DMS79 (cell line): Measurements from ENCODE around the gene THAP2.
"Not testable (repeated sequence)": the region's sequence is repeated elsewhere in the genome, so short reads cannot be mapped to it uniquely, and the experiment has no call there.

Experiments
- DNase-seq: peaks from one replicate; lab custom pipeline; 2025; lab: John Stamatoyannopoulos, UW

The THAP2 gene

DNA sequence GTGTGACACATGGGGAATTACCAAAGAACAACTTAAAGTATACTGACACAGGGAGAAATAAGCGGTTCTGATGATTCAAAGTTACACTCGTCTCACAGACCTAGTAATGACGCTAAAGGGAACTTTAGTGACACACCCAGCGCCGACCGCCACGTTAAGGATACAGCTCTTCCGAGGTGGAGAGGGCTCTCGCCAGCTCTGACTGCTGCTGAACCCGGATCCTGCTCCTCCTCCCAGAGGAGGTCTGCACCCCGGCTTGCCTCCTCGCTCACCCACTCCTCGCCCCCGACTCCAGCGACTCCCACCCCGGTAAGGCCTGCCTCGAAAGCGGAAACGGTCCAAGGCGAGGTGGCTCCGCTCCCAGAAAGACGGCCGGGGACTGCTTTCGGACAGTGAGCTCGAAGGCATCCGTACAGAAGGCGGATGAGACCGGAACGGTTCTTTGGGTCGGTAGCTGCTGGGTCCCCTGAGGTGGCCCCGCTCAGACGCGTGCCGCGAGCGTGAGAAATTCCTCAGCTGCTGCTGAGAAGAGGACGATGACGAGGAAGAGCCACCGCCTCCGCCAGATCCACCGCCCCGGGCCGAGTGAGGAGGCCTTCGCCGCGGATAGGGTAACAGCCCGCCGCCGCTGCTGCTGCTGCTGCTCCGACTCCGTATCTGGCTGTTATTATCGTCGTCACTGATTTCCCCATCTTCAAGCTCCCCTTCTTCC lies 1.1 kb upstream of the THAP2 start:
- DNase-seq = no peak

DNA sequence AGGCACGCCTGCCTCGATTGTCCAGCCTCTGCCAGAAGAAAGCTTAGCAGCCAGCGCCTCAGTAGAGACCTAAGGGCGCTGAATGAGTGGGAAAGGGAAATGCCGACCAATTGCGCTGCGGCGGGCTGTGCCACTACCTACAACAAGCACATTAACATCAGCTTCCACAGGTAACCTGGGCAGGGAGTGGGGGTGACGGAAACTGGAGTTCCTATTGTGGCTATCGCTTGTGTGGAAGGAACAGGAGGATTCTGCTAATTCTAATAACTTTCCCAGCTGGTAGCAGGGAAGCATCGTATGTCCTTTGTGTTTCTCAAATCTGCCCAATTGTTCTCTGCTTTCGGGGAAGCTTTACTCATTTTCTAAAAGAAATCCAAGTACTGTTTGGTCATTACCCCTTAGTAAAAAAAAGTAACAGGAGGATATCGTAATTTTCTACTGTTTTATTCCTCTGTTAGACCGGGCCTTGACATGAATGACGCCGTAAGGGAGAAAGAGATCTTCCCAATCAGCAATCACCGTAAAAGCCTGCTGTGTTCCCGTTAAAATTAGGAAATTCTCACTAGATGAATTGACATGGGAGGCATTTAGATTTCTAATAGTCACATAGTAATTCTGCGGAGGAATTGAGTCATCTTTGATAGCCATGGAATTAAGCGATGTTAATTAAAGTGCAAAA lies 449 bp downstream of the THAP2 start:
- peak; percentile 45 for DNase-seq

GRCh38 chr12:71665090-71665463 lies 976 bp downstream of the THAP2 start:
- DNase-seq = no peak

DNA sequence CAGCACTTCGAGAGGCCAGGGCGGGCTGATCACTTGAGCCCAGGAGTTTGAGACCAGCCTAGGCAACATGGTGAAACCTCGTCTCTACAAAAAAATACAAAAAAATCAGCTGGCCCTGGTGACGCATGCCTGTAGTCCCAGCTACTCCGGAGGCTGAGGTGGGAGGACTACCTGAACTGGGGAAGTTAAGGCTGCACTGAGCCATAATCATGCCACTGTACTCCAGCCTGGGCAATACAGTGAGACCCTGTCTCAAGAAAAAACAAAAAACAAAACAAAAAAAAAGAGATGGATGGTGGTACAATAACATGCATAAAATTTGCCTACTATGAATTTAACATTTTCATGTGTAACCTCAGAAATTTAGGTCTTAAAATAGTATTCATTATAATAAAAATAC lies 2.2 kb downstream of the THAP2 start:
- DNase-seq = no peak

GRCh38 chr12:71671311-71671710 lies 7.2 kb downstream of the THAP2 start:
- no peak for DNase-seq

DNA sequence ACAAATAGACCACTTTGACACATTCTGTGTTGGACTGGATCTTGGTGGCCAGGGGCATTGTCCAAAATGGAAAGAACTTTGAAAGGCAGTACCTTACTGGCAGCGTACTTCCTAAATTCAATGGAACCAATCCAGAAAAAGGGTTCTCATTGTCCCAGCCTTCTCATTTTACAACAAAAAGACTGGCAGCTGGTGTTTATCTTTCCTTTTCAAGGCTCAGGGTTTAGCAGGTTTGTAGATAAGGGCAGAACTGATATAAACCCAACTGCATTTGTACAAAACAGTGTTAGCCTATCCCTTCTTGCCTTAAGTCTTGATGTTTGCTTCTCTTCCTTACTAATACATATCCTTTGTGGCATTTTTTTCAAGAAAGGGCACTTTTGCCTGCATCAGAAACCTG lies 7.7 kb downstream of the THAP2 start:
- no peak for DNase-seq

- no peak for DNase-seq
Measured at GRCh38 chr12:71682466-71682865, 18.4 kb downstream of the THAP2 start.

- no peak for DNase-seq
Measured at GRCh38 chr12:71683633-71684032, 19.5 kb downstream of the THAP2 start.

GRCh38 chr12:71684081-71684480 lies 20.0 kb downstream of the THAP2 start:
- no peak for DNase-seq

DNA sequence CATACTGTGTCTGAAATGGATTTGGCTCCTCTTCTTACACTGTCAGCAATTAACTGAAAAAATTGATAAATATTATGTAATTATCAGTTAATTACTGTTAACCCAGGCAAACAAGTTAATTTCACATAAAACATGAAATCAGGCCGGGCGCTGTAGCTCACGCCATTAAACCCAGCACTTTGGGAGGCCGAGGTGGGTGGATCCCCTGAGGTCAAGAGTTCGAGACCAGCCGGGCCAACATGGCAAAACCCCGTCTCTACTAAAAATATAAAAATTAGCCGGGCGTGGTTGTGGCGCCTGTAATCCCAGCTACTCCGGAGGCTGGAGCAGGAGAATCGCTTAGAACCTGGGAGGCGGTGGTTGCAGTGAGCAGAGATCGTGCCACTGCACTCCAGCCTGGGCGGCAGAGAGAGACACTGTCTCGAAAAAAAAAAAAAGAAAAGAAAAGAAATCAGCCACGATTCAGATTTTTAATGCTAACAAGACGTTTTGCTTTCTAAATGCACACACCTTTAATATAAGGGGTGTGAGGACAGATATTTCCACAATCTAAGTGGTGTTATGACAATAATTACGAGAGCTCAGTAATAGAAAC lies 21.3 kb downstream of the THAP2 start:
- no peak for DNase-seq

- no peak for DNase-seq
Measured at GRCh38 chr12:71685914-71686657, 22.0 kb downstream of the THAP2 start, which contains the start of gene TMEM19. TMEM19 (plus strand) TSS chr12:71686082; CDS start chr12:71686681, 599 bp downstream.

GRCh38 chr12:71686658-71687025 lies 22.5 kb downstream of the THAP2 start:
- DNase-seq = no peak

DNA sequence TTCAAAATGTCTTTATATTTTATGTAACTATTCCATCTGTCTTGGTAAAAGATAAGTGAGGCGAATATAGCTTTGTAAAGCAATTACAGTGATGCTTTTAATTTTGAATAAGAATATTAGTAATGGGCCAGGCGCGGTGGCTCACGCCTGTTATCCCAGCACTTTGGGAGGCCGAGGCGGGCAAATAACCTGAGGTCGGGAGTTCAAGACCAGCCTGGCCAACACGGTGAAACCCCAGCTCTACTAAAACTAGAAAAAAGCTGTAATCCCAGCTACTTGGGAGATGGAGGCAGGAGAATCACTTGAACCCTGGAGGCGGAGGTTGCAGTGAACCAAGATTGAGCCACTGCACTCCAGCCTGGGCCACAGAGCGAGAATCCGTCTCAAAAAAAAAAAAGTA lies 23.1 kb downstream of the THAP2 start:
- DNase-seq = not testable (repeated sequence)

GRCh38 chr12:71688961-71689570 lies 25.0 kb downstream of the THAP2 start:
- DNase-seq = no peak

GRCh38 chr12:71691504-71692129 lies 27.5 kb downstream of the THAP2 start:
- DNase-seq = peak; percentile 20

DNA sequence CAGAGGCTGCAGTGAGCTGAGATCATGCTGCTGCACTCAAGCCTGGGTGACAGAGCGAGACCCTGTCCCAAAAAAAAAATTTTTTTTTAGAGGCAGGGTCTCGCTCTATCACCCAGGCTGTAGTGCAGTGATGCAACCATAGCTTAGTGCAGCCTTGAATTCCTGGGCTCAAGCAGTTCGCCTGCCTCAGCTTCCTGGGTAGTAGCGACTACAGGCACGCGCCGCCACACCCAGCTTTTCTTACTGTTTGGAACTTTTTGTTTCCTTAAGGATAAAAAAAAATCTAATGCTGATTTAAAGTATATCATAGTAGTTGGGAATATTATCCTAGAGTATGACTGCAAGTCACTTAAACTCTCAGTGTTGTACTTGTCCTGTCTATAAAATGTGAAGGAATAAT lies 29.0 kb downstream of the THAP2 start:
- DNase-seq = no peak

GRCh38 chr12:71693651-71694050 lies 29.6 kb downstream of the THAP2 start:
- DNase-seq = not testable (repeated sequence)

DNA sequence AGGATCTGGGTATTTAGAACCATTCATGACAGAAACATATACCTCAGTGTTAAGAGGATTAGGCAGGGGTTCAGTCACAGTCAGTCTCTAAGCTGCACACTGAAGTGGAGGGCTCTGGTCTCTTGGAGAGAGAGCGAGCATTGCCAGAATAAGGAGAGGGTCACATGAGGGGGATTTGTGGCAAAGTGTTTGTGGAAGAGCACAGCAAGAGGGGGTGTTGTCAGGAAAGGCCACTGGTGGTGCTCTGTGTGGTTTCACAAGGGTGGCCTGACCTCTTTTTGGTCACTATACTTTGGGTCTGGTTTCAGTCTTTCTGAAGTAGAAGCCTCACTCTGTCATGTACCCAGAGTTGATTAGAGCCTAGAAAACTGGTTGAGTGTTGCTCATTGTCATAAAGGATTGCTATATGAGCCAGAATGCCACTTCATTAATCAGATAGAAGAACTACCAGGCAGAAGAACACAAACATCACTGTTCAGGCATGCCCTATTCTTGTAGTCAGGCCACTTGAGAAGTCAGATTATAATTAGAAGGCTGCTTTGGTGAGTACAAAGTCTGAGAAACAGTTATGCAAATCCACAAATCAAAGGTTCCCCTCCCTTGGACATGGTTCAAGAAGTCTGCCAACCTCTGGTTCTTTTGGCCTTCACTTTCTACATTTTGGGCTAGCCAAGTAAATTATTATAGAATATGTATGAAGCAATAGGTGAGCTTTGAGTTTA lies 30.2 kb downstream of the THAP2 start:
- DNase-seq = no peak

- DNase-seq = no peak
Measured at GRCh38 chr12:71695782-71696181, 31.7 kb downstream of the THAP2 start.

DNA sequence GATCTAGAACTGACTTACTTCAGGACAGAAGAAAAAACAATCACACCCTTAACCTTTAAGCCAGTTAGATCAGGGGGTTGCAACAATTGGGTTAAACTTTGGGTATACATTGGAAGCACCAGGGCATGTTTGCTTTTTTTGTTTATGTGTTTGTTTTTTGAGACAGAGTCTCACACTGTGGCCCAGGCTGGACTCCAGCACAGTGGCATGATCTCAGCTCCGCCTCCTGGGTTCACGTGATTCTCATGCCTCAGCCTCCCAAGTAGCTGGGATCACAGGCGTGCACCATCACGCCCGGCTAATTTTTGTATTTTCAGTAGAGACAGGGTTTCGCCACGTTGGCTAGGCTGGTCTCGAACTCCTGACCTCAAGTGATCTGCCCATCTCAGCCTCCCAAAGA lies 38.1 kb downstream of the THAP2 start:
- not testable (repeated sequence) for DNase-seq

- no peak for DNase-seq
Measured at GRCh38 chr12:71702590-71702989, 38.5 kb downstream of the THAP2 start.
